Gastrocnemius medialis (tissue), 4 donors: ENCODE measurements around the gene CDK14. TPM values are rescaled to one million over a fixed set of nuclear protein-coding genes. Genes with fewer than 3 reads are reported as not detected.

ENCODE experiments used
- ATAC-seq, 2 donors: fragments of 150-250 bp; one replicate each; pipeline ENCODE4 v1.9.1; 2016
- DNase-seq, 2 donors: peaks; one replicate each; pipeline ENCODE4 v3.0.0-alpha.2; 2019
- H3K27ac ChIP-seq, 4 donors: fragments of 200-600 bp; sonication (generic); 1 replicate in 1 of 4; 2 replicates in 3 of 4; pipeline ENCODE4 v1.5.1; 2016 to 2018; ENCODE audit warnings: mild to moderate bottlenecking in 2 of 4, moderate library complexity in 1 of 4
- H3K27me3 ChIP-seq, 3 donors: fragments of 200-600 bp; sonication (generic) in 2 of 3; 1 replicate in 1 of 3; 2 replicates in 2 of 3; pipeline versions ENCODE4 v1.5.1 to v1.6.0; 2016 to 2019; ENCODE audit warnings: mild to moderate bottlenecking in 1 of 3, moderate library complexity in 1 of 3
- H3K36me3 ChIP-seq, 2 donors: fragments of 200-600 bp; sonication (generic) in 1 of 2; one replicate each; pipeline ENCODE4 v1.5.1; 2017 to 2018
- H3K4me1 ChIP-seq, 2 donors: fragments of 200-600 bp; sonication (generic) in 1 of 2; one replicate each; pipeline ENCODE4 v1.5.1; 2016 to 2017; ENCODE audit warnings: mild to moderate bottlenecking in 2 of 2
- H3K4me3 ChIP-seq, 4 donors: fragments of 200-600 bp; sonication (generic) in 3 of 4; 1 replicate in 1 of 4; 2 replicates in 3 of 4; pipeline ENCODE4 v1.5.1; 2016 to 2019; ENCODE audit warnings: mild to moderate bottlenecking in 2 of 4
- H3K9me3 ChIP-seq, 3 donors: fragments of 200-600 bp; sonication (generic) in 2 of 3; 1 replicate in 1 of 3; 2 replicates in 2 of 3; pipeline ENCODE4 v1.5.1; 2016 to 2019
- POLR2A ChIP-seq, 2 donors: fragments of 450-650 bp; IDR thresholded peaks; one replicate each; pipeline ENCODE4 v1.6.1; 2017; ENCODE audit warnings: antibody characterized with exemption in 2 of 2, mild to moderate bottlenecking in 2 of 2, moderate library complexity in 2 of 2
- in situ Hi-C, 4 donors: fragments of 200-750 bp; cut with MboI; loops; one replicate each; pipeline versions ENCODE4 v1.15.0 to v1.8.0; 2017; ENCODE audit warnings: low sequenced_read_pairs in 4 of 4
- intact Hi-C: fragments of 100-400 bp; cut with DNase I; formaldehyde crosslinking; loops from one replicate; pipeline ENCODE4 v1.15.1; 2023; ENCODE audit warnings: low total_unique reads
- total RNA-seq, 4 donors: library from RNA; depleted of rRNA; stranded (reverse); fragments of >200 nt; gene quantifications; one replicate each; pipeline versions ENCODE4 v1.1.0 to v1.2.3, GENCODE V29; 2016
- TF ChIP-seq, protein P1 (sequence below), 5 experiments: fragments of 450-650 bp in 3 of 5; fragments of 200-600 bp in 2 of 5; sonication (generic) in 2 of 5; IDR thresholded peaks in 4 of 5; conservative IDR thresholded peaks in 1 of 5; 1 replicate in 4 of 5; 2 replicates in 1 of 5; pipeline ENCODE4 v1.5.1; 2016 to 2019; ENCODE audit warnings: antibody characterized with exemption in 5 of 5, mild to moderate bottlenecking in 3 of 5, moderate library complexity in 3 of 5

The CDK14 gene
- total RNA-seq, 4 donors from 2014 or later, result 3.9 to 8.6 (median 7.3) TPM

DNA sequence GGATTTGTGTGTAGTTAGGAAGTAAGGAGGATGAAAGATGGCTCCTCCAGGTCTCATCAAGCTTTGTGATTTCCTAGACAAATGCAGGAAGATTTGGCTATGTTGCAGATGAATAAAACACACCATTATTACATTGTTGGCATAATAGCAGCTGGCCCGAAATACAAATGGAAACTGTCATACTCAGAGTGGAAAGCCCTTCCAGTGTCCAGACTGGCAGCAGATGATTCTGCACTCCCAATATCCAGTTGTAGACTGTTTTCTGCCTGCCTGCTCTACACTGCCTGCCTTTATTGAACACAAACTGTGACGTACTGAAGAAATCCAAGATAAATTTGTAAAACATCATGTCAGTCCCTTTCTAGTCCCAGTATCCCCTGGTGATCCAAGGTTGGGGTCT is 568.4 kb downstream of the CDK14 start:
- DNase-seq, result no peak
- H3K27ac ChIP-seq, result no peak overlapping the region
- H3K27me3 ChIP-seq, result no peaks in the 10 kb centered on the region
- H3K4me1 ChIP-seq, result no peaks in the 10 kb centered on the region
- no peaks in the 10 kb centered on the region for H3K36me3 ChIP-seq
- TF ChIP-seq, protein P1, sequence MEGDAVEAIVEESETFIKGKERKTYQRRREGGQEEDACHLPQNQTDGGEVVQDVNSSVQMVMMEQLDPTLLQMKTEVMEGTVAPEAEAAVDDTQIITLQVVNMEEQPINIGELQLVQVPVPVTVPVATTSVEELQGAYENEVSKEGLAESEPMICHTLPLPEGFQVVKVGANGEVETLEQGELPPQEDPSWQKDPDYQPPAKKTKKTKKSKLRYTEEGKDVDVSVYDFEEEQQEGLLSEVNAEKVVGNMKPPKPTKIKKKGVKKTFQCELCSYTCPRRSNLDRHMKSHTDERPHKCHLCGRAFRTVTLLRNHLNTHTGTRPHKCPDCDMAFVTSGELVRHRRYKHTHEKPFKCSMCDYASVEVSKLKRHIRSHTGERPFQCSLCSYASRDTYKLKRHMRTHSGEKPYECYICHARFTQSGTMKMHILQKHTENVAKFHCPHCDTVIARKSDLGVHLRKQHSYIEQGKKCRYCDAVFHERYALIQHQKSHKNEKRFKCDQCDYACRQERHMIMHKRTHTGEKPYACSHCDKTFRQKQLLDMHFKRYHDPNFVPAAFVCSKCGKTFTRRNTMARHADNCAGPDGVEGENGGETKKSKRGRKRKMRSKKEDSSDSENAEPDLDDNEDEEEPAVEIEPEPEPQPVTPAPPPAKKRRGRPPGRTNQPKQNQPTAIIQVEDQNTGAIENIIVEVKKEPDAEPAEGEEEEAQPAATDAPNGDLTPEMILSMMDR (IDR thresholded peaks at IDR 0.05 in 4 of 5, conservative IDR thresholded peaks at IDR 0.05 in 1 of 5), result no peak
- no peak for TF ChIP-seq POLR2A (IDR thresholded peaks at IDR 0.05)
- in situ Hi-C loops (no loop called here), intact Hi-C loops (no loop called here)
- no peak overlapping the region for H3K4me3 ChIP-seq
- no peaks in the 10 kb centered on the region for H3K9me3 ChIP-seq
- ATAC-seq, result no peak

DNA sequence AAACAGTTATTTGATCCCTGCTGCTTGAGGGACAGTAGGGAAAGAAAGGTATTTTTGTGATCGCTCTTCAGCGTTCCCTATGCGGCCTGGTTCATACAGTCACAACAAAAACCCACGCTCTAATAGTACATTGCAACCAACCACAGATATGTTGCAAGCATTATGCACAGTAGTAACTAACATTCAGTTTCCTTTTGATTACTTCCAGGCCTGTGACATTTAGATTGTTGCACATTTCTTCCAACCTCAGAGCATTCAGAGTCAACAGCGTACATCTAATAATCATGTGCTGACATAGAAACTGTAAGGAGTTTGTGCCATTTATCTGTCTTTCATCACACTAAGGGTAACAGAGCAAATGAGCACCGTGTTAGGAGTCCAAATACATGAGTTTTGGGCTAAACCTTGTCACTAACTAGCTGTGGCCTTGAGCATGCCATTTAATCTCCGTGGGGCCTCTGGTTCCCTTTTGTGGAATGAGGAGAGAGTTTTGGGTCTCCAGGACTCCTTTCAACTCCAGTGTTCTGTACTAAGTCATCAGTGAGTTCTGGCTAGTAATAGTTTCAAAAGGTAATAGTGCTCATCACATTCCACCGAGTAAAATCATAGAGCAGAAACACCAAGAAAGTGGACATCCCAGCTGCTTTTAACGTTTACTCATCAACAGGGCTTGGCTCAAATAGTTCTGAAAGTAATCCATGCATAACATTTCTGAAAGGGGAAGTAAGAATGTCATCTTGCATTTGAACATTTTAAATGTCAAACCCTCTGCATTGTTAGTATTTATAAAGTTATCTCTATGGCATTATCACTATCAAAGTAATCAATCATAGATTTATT is 569.1 kb downstream of the CDK14 start:
- no peaks in the 10 kb centered on the region for H3K9me3 ChIP-seq
- DNase-seq, result no peak
- H3K27ac ChIP-seq, result no peak overlapping the region
- H3K4me3 ChIP-seq, result no peak overlapping the region
- TF ChIP-seq POLR2A (IDR thresholded peaks at IDR 0.05), result no peak
- TF ChIP-seq, protein P1 (IDR thresholded peaks at IDR 0.05 in 4 of 5, conservative IDR thresholded peaks at IDR 0.05 in 1 of 5), result no peak
- H3K36me3 ChIP-seq, result no peaks in the 10 kb centered on the region
- no peaks in the 10 kb centered on the region for H3K27me3 ChIP-seq
- H3K4me1 ChIP-seq, result no peaks in the 10 kb centered on the region
- peak; percentile 44 to 56 for ATAC-seq
- intact Hi-C loops (no loop called here), in situ Hi-C loops (no loop called here)

DNA sequence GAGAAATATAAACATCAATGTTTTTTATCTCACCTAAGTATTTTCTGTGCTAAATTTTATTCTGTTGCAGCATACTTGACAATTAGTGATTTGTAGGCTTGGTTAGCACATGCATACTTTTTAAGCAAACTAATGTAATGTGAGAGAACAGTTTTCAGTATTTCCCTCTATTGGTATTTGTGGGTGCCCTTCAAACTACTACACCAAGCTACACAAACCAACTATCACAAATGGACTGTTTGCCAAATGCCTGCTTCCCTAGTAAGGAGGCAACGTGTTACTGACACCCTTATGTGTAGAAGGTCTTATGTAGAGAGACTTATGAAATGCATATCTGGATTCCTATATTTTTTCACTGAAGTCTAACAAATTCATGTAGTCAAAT is 569.7 kb downstream of the CDK14 start:
- no peak for DNase-seq
- Histone ChIP-seq H3K4me3 (no peak overlapping the region), H3K9me3 (no peaks in the 10 kb centered on the region), H3K36me3 (no peaks in the 10 kb centered on the region), H3K27me3 (no peaks in the 10 kb centered on the region), H3K4me1 (no peaks in the 10 kb centered on the region), H3K27ac (no peak overlapping the region)
- TF ChIP-seq, protein P1 (IDR thresholded peaks at IDR 0.05 in 4 of 5, conservative IDR thresholded peaks at IDR 0.05 in 1 of 5), result no peak
- no peak for TF ChIP-seq POLR2A (IDR thresholded peaks at IDR 0.05)
- ATAC-seq, result no peak
- in situ Hi-C loops, result no loop called here
- intact Hi-C loops, result no loop called here

DNA sequence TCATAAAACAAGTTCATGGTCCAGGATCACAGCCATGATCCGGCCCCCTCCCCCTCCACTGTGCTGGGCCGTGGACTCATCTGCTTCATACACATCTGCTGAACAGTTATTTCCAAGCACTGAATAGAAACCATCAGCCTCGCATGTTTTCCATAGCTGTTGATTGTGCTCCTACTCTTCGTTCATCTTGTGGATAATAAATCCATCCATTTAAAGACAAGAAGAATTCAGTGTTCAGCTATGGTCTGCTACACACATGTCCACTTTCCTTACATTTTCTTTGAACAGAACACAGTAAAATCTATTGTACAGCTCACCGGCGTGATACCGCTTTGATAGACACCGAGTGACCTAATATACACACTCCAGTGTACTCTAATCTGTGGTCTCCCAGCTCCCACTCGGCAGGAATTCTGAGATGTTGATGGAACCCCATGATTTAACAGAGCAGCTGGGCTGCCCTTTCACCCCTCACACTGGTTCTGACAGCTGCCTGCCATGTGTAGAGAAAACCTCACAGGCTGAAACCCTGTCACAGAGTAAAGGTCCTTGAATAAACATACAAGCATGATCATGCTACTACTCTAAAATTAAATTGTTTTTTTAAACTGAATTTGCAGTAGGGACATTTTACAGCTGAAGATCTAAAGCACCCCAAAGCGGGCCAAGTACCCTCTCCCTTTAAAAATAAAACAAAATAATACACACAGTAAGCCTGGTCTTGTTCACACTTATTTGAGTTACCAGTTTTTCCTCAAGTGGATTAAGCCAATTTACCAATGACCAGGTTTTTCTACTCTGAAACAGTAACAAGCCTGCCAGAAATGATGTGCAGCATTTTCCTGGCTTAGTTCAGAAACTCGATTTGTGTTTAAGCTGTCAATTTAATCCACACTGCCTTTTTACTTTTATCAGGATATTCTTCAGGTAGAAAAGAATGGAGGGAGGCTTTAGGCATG is 573.0 kb downstream of the CDK14 start:
- Histone ChIP-seq H3K9me3 (no peaks in the 10 kb centered on the region), H3K27me3 (no peaks in the 10 kb centered on the region), H3K4me1 (no peaks in the 10 kb centered on the region), H3K4me3 (no peak overlapping the region), H3K36me3 (no peaks in the 10 kb centered on the region), H3K27ac (no peak overlapping the region)
- DNase-seq (no peak), ATAC-seq (no peak)
- intact Hi-C loops, result no loop called here
- TF ChIP-seq, protein P1 (IDR thresholded peaks at IDR 0.05 in 4 of 5, conservative IDR thresholded peaks at IDR 0.05 in 1 of 5), result no peak
- in situ Hi-C loops, result no loop called here
